Large intestine (tissue), 3 donors: ENCODE results near the gene CLMP. TPM values are rescaled to one million over a fixed set of nuclear protein-coding genes. Genes with fewer than 3 reads are reported as not detected.
A peak's percentile ranks its signal among the peaks of the same experiment; 100 is the strongest.

Source experiments
- DNase-seq, 2 donors: peaks; one replicate each; pipeline versions ENCODE4 v3.0.0 to v3.0.0-alpha.2; 2013
- H3K27ac ChIP-seq: one replicate; pipeline ENCODE4 v1.5.1; 2013; ENCODE audit warnings: low read length
- H3K27me3 ChIP-seq: 2 replicates; pipeline ENCODE4 v1.6.1; 2013; ENCODE audit warnings: low read length; ENCODE audit not compliant: control insufficient read depth, insufficient read depth
- H3K36me3 ChIP-seq: 2 replicates; pipeline ENCODE4 v1.6.1; 2013; ENCODE audit warnings: low read length; ENCODE audit not compliant: control insufficient read depth, insufficient read depth
- H3K4me1 ChIP-seq: one replicate; pipeline ENCODE4 v1.6.1; 2013; ENCODE audit warnings: low read length; ENCODE audit not compliant: control insufficient read depth, insufficient read depth
- H3K4me3 ChIP-seq: one replicate; pipeline ENCODE4 v1.5.1; 2013; ENCODE audit warnings: low read length
- H3K9me3 ChIP-seq: one replicate; pipeline ENCODE4 v1.6.1; 2013; ENCODE audit warnings: mild to moderate bottlenecking, low read depth, low read length, moderate library complexity; ENCODE audit not compliant: control insufficient read depth
- WGBS: methylation state at CpG from one replicate; pipeline ENCODE4 v1.1.5; 2013; ENCODE audit warnings: low lambda C conversion rate; ENCODE audit not compliant: insufficient coverage; 5-methylcytosine and 5-hydroxymethylcytosine counted together
- polyA plus RNA-seq: library from polyadenylated mRNA; unstranded; fragments of 120-200 nt; gene quantifications from one replicate; pipeline ENCODE4 v1.2.1, GENCODE V29; 2013

CLMP gene
- polyA plus RNA-seq, 1 donor, result 17.5 TPM

- no peaks in the 10 kb centered on the region for H3K36me3 ChIP-seq
- H3K4me1 ChIP-seq, result peaks cover 13% of the 10 kb centered on the region
- H3K9me3 ChIP-seq, result peaks cover 4% of the 10 kb centered on the region
- no peak overlapping the region for H3K27ac ChIP-seq
- no CpG with 5 or more reads among the region's 2 CpGs for WGBS
- H3K27me3 ChIP-seq, result peaks cover 33% of the 10 kb centered on the region
- no peak overlapping the region for H3K4me3 ChIP-seq
- no peak for DNase-seq
Measured at GRCh38 chr11:123191939-123192338, 3.1 kb downstream of the CLMP start.

- Histone ChIP-seq H3K27me3 (peaks cover 22% of the 10 kb centered on the region), H3K4me3 (no peak overlapping the region), H3K4me1 (peaks cover 4% of the 10 kb centered on the region), H3K36me3 (no peaks in the 10 kb centered on the region), H3K9me3 (peaks cover under 1% of the 10 kb centered on the region), H3K27ac (no peak overlapping the region)
- no peak for DNase-seq
- 100% methylated on average over 2 of the region's 3 CpGs for WGBS
Measured at GRCh38 chr11:123190518-123190917, 4.5 kb downstream of the CLMP start.

- DNase-seq, result no peak
- H3K4me1 ChIP-seq, result no peaks in the 10 kb centered on the region
- H3K27ac ChIP-seq, result peak overlapping the region; percentile 23
- no CpG with 5 or more reads among the region's 5 CpGs for WGBS
- H3K9me3 ChIP-seq, result no peaks in the 10 kb centered on the region
- no peaks in the 10 kb centered on the region for H3K36me3 ChIP-seq
- H3K27me3 ChIP-seq, result peaks cover 6% of the 10 kb centered on the region
- H3K4me3 ChIP-seq, result no peak overlapping the region
Measured at GRCh38 chr11:123188508-123189165, 6.4 kb downstream of the CLMP start.

- DNase-seq, result no peak
- 63% methylated on average over 6 of the region's 17 CpGs for WGBS
- H3K4me3 ChIP-seq, result no peak overlapping the region
- no peaks in the 10 kb centered on the region for H3K4me1 ChIP-seq
- no peaks in the 10 kb centered on the region for H3K9me3 ChIP-seq
- H3K27me3 ChIP-seq, result peaks cover 1% of the 10 kb centered on the region
- H3K27ac ChIP-seq, result peak overlapping the region; percentile 23
- no peaks in the 10 kb centered on the region for H3K36me3 ChIP-seq
Measured at GRCh38 chr11:123187665-123188507, 7.2 kb downstream of the CLMP start.

- DNase-seq, result no peak
- Histone ChIP-seq H3K27ac (no peak overlapping the region), H3K4me1 (no peaks in the 10 kb centered on the region), H3K36me3 (peaks cover 2% of the 10 kb centered on the region), H3K4me3 (no peak overlapping the region), H3K9me3 (no peaks in the 10 kb centered on the region), H3K27me3 (no peaks in the 10 kb centered on the region)
- no CpG with 5 or more reads among the region's 4 CpGs for WGBS
Measured at GRCh38 chr11:123187248-123187647, 7.8 kb downstream of the CLMP start.

GRCh38 chr11:123186286-123186685 lies 8.8 kb downstream of the CLMP start:
- Histone ChIP-seq H3K27ac (no peak overlapping the region), H3K36me3 (peaks cover 3% of the 10 kb centered on the region), H3K4me3 (no peak overlapping the region), H3K9me3 (no peaks in the 10 kb centered on the region), H3K27me3 (no peaks in the 10 kb centered on the region), H3K4me1 (no peaks in the 10 kb centered on the region)
- WGBS, result no CpG with 5 or more reads among the region's 8 CpGs
- DNase-seq, result no peak

- no peak for DNase-seq
- Histone ChIP-seq H3K27me3 (no peaks in the 10 kb centered on the region), H3K4me3 (no peak overlapping the region), H3K4me1 (no peaks in the 10 kb centered on the region), H3K36me3 (peaks cover 3% of the 10 kb centered on the region), H3K9me3 (no peaks in the 10 kb centered on the region), H3K27ac (no peak overlapping the region)
- no CpG with 5 or more reads among the region's 12 CpGs for WGBS
Measured at GRCh38 chr11:123185326-123185725, 9.7 kb downstream of the CLMP start.

- Histone ChIP-seq H3K4me1 (no peaks in the 10 kb centered on the region), H3K27me3 (no peaks in the 10 kb centered on the region), H3K4me3 (no peak overlapping the region), H3K27ac (no peak overlapping the region), H3K9me3 (no peaks in the 10 kb centered on the region), H3K36me3 (peaks cover 3% of the 10 kb centered on the region)
- no peak for DNase-seq
- WGBS, result 54% methylated on average over 3 of the region's 6 CpGs
Measured at GRCh38 chr11:123184531-123184930, 10.5 kb downstream of the CLMP start.

GRCh38 chr11:123183391-123184099 lies 11.5 kb downstream of the CLMP start:
- no peak overlapping the region for H3K4me3 ChIP-seq
- H3K9me3 ChIP-seq, result no peaks in the 10 kb centered on the region
- H3K4me1 ChIP-seq, result no peaks in the 10 kb centered on the region
- no peaks in the 10 kb centered on the region for H3K27me3 ChIP-seq
- no peak for DNase-seq
- H3K27ac ChIP-seq, result no peak overlapping the region
- H3K36me3 ChIP-seq, result peaks cover 3% of the 10 kb centered on the region
- no CpG with 5 or more reads among the region's 6 CpGs for WGBS

- no peak for DNase-seq
- Histone ChIP-seq H3K27ac (no peak overlapping the region), H3K4me1 (no peaks in the 10 kb centered on the region), H3K9me3 (no peaks in the 10 kb centered on the region), H3K27me3 (no peaks in the 10 kb centered on the region), H3K4me3 (no peak overlapping the region), H3K36me3 (peaks cover 3% of the 10 kb centered on the region)
- no CpG with 5 or more reads among the region's 10 CpGs for WGBS
Measured at GRCh38 chr11:123181767-123182500, 13.1 kb downstream of the CLMP start.
